Measurements from ENCODE around the gene CYTH1. TPM values are rescaled to one million over a fixed set of nuclear protein-coding genes. Genes with fewer than 3 reads are reported as not detected.

Gene CYTH1
- total RNA-seq, 1 donor from 2014 or later, result 62.9 TPM

GRCh38 chr17:78629436-78629995, 152.6 kb downstream of the CYTH1 start:
- no peak overlapping the region for H3K4me3 ChIP-seq
- no peak for DNase-seq (ENCODE audit: extremely low spot score in 2 of 2)
- intact Hi-C loops (cut with DNase I), result no loop called here
- no peaks in the 10 kb centered on the region for H3K4me1 ChIP-seq
- TF ChIP-seq POLR2AphosphoS5 (IDR thresholded peaks at IDR 0.05; ENCODE audit: insufficient read depth in 1 of 2, low read depth in 1 of 2), result no peak
- TF ChIP-seq, protein P1, sequence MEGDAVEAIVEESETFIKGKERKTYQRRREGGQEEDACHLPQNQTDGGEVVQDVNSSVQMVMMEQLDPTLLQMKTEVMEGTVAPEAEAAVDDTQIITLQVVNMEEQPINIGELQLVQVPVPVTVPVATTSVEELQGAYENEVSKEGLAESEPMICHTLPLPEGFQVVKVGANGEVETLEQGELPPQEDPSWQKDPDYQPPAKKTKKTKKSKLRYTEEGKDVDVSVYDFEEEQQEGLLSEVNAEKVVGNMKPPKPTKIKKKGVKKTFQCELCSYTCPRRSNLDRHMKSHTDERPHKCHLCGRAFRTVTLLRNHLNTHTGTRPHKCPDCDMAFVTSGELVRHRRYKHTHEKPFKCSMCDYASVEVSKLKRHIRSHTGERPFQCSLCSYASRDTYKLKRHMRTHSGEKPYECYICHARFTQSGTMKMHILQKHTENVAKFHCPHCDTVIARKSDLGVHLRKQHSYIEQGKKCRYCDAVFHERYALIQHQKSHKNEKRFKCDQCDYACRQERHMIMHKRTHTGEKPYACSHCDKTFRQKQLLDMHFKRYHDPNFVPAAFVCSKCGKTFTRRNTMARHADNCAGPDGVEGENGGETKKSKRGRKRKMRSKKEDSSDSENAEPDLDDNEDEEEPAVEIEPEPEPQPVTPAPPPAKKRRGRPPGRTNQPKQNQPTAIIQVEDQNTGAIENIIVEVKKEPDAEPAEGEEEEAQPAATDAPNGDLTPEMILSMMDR (IDR thresholded peaks at IDR 0.05), result no peak
- no peak for TF ChIP-seq POLR2A (IDR thresholded peaks at IDR 0.05)
- no peak overlapping the region for H3K27ac ChIP-seq
- no peaks in the 10 kb centered on the region for H3K36me3 ChIP-seq
- no peaks in the 10 kb centered on the region for H3K9me3 ChIP-seq
- no peaks in the 10 kb centered on the region for H3K27me3 ChIP-seq

DNA sequence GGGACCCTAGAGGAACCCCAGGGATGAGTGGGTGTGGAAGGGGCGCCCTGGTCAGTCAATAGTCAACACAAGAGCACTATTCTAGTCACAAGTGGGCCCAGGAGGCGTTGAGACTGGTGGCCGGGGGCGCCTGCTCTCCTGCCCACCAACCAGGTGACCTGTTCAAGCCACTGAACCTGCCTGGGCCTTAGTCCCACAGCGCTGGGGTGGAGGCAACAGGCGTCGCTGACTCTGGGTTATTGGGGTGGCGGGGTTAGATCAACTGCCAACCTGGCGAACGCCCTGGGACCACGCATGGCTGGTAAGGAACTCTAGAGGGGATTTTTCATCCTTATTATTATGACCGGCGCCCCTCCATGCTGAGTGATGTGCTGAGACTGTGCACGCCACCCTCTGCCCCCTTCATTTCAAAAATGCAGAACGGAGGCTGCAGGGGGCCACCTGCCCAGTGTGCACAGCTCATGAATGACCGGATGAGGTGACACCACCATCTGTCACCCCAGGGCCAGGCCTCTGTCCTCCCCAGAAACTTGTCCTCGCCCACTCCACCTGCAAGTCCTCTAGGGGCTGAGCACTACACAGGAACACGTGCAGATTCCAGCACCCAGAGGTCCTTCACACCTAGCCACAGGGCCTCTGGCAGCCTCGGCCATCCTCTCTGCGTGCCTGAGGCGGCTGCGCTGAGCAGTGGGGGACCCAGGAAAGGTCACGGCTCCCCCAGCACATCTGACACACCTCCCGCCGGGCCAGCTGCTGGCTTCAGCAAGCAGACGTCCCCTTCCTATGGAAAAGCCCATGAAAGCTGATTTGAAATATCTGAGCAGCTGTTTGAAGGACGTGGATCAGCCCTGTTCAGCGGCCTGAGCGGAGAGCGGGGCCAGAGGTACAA, 153.3 kb downstream of the CYTH1 start:
- Histone ChIP-seq H3K9me3 (no peaks in the 10 kb centered on the region), H3K36me3 (no peaks in the 10 kb centered on the region), H3K27me3 (no peaks in the 10 kb centered on the region), H3K4me1 (no peaks in the 10 kb centered on the region), H3K27ac (no peak overlapping the region), H3K4me3 (no peak overlapping the region)
- intact Hi-C loops (cut with DNase I), result no loop called here
- no peak for DNase-seq (ENCODE audit: extremely low spot score in 2 of 2)
- no peak for TF ChIP-seq POLR2A (IDR thresholded peaks at IDR 0.05)
- TF ChIP-seq, protein P1 (IDR thresholded peaks at IDR 0.05), result no peak
- TF ChIP-seq POLR2AphosphoS5 (IDR thresholded peaks at IDR 0.05; ENCODE audit: insufficient read depth in 1 of 2, low read depth in 1 of 2), result no peak

DNA sequence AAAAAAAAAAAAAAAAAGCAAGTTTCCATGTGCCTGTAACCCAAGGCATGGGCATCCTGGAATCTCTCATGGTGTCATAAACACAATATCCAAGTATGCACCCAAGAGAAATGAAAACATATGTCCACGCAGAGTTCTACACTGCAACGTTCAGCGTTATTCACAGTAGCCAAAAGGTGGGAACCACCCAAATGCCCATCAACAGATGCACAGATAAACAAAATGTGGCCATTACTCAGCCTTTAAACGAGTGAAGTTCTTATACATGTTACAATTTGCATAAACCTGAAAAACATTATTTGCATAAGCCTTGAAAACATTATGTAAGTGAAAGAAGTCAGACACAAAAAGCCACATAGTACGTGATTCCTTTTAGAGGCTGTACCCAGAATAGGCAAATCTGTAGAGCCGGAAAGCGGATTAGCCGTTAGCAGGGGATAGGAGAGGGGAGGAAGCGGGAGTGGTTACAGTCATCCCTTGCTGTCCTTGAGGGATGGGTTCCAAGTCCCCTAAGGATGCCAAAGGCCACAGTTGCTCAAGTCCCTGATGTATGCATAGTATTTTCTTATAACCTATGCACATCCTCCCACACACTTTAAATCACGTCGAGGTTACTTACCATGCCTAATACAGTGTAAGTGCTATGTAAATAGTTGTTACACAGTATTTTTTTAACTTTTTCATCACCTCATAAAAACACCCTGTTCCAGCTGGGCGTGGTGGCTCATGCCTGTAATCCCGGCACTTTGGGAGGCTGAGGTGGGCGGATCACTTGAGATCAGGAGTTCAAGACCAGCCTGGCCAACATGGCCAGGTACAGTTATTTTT, 157.5 kb downstream of the CYTH1 start:
- no peak for DNase-seq (ENCODE audit: extremely low spot score in 2 of 2)
- Histone ChIP-seq H3K4me3 (no peak overlapping the region), H3K9me3 (no peaks in the 10 kb centered on the region), H3K4me1 (no peaks in the 10 kb centered on the region), H3K36me3 (no peaks in the 10 kb centered on the region), H3K27ac (no peak overlapping the region), H3K27me3 (no peaks in the 10 kb centered on the region)
- no peak for TF ChIP-seq POLR2A (IDR thresholded peaks at IDR 0.05)
- TF ChIP-seq, protein P1 (IDR thresholded peaks at IDR 0.05), result no peak
- no peak for TF ChIP-seq POLR2AphosphoS5 (IDR thresholded peaks at IDR 0.05; ENCODE audit: insufficient read depth in 1 of 2, low read depth in 1 of 2)
- intact Hi-C loops (cut with DNase I), result no loop called here

Small RNA genes within 50 kb of the gene (small RNA-seq; reads per million reads assigned to genes)
- gene RNU6-638P, result not detected

Other genes starting within 250 kb of the CYTH1 start
- gene DNAH17, start 204.9 kb downstream of the CYTH1 start, total RNA-seq, result 2.0 TPM
- gene USP36, start 58.5 kb upstream of the CYTH1 start, total RNA-seq, result 71.2 TPM
- 7.9 TPM for gene CEP295NL, start 120.9 kb upstream of the CYTH1 start, total RNA-seq
- gene TIMP2, start 143.1 kb upstream of the CYTH1 start, total RNA-seq, result 181 TPM
- gene LGALS3BP, start 197.7 kb upstream of the CYTH1 start, total RNA-seq, result 488 TPM
- 23.1 TPM for gene CANT1, start 227.5 kb upstream of the CYTH1 start, total RNA-seq
- gene C1QTNF1, start 241.9 kb upstream of the CYTH1 start, total RNA-seq, result 30.7 TPM

Measured in vagina (tissue), 2 donors.